Prostate gland (tissue), 2 donors: Measurements from ENCODE around the gene VARS2. TPM values are rescaled to one million over a fixed set of nuclear protein-coding genes. Genes with fewer than 3 reads are reported as not detected.

Source experiments
- DNase-seq: peaks from one replicate; pipeline ENCODE4 v3.0.0-alpha.2; 2019; ENCODE audit warnings: low spot score
- H3K27ac ChIP-seq, 2 donors: fragments of 200-600 bp; sonication (generic); 2 replicates each; pipeline ENCODE4 v1.5.1; 2017 to 2019
- H3K27me3 ChIP-seq: fragments of 200-600 bp; sonication (generic); replicated peaks from 2 replicates; pipeline ENCODE4 v1.5.1; 2019; ENCODE audit not compliant: insufficient read depth
- H3K36me3 ChIP-seq, 2 donors: fragments of 200-600 bp; sonication (generic); 1 replicate in 1 of 2; 2 replicates in 1 of 2; pipeline versions ENCODE4 v1.5.1 to v1.8.1; 2017 to 2019
- H3K4me1 ChIP-seq: fragments of 200-600 bp; sonication (generic); replicated peaks from 2 replicates; pipeline ENCODE4 v1.5.1; 2019
- H3K4me3 ChIP-seq, 2 donors: fragments of 200-600 bp; sonication (generic); 2 replicates each; pipeline ENCODE4 v1.5.1; 2017 to 2019
- H3K9me3 ChIP-seq: fragments of 200-600 bp; sonication (generic); 2 replicates; pipeline ENCODE4 v1.5.1; 2017
- POLR2A ChIP-seq: fragments of 450-650 bp; IDR thresholded peaks from one replicate; pipeline ENCODE4 v1.6.1; 2016; ENCODE audit warnings: antibody characterized with exemption, mild to moderate bottlenecking
- POLR2AphosphoS5 ChIP-seq: sonication (generic); formaldehyde crosslinking; IDR thresholded peaks from one replicate; pipeline ENCODE4 v1.6.1; 2017; ENCODE audit warnings: antibody characterized with exemption
- WGBS: methylation state at CpG from one replicate; pipeline ENCODE4 v1.1.5; 2018; 5-methylcytosine and 5-hydroxymethylcytosine counted together
- intact Hi-C: fragments of 100-400 bp; cut with DNase I; formaldehyde crosslinking; loops from one replicate; pipeline ENCODE4 v1.14.2; 2022
- total RNA-seq, 2 donors: library from RNA; depleted of rRNA; stranded (reverse); fragments of >200 nt; gene quantifications; one replicate each; pipeline ENCODE4 v1.1.0, GENCODE V29; 2016
- TF ChIP-seq, protein P1 (sequence below), 4 experiments: fragments of 200-600 bp in 2 of 4; fragments of 450-650 bp in 2 of 4; sonication (generic) in 2 of 4; IDR thresholded peaks; 1 replicate in 3 of 4; 2 replicates in 1 of 4; pipeline ENCODE4 v1.5.1; 2016 to 2019; ENCODE audit warnings: antibody characterized with exemption in 4 of 4, mild to moderate bottlenecking in 2 of 4, moderate library complexity in 2 of 4

The VARS2 gene
- total RNA-seq, 2 donors from 2014 or later, result 15.8 to 27.0 TPM

DNA sequence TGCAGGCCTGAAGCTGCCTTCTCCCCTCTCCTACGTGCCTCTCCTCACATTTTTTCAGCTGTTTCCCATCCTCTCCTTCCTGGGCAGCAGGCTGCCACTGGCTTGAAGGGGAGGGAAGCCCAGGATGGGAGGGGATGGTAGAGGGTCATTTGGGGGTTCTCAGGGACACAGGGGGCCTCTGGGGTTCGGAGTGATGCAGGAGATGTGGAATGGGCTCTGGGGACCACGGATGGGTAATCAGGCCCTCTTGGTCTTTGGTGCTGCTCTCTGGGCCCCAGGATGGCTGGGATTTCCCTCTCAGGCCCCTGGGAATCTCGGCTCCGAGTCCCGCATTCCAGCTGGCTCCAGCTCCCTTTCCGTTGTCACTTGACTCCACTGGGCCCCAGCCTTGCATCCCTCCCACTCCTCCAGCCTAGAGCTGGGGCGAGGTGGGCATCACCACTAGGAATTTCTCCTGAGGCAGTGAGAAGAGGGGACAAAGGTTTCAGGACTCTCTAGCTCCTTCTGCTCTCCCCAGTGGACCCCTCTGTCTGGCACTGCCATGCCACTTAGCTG is 31.8 kb upstream of the VARS2 start:
- intact Hi-C loops, result loop anchor here (5.0 kb wide), 1 partner anchor 205 kb away; no protein-coding TSS in a partner anchor
- WGBS, result 31% methylated on average over 8 of the region's 8 CpGs

DNA sequence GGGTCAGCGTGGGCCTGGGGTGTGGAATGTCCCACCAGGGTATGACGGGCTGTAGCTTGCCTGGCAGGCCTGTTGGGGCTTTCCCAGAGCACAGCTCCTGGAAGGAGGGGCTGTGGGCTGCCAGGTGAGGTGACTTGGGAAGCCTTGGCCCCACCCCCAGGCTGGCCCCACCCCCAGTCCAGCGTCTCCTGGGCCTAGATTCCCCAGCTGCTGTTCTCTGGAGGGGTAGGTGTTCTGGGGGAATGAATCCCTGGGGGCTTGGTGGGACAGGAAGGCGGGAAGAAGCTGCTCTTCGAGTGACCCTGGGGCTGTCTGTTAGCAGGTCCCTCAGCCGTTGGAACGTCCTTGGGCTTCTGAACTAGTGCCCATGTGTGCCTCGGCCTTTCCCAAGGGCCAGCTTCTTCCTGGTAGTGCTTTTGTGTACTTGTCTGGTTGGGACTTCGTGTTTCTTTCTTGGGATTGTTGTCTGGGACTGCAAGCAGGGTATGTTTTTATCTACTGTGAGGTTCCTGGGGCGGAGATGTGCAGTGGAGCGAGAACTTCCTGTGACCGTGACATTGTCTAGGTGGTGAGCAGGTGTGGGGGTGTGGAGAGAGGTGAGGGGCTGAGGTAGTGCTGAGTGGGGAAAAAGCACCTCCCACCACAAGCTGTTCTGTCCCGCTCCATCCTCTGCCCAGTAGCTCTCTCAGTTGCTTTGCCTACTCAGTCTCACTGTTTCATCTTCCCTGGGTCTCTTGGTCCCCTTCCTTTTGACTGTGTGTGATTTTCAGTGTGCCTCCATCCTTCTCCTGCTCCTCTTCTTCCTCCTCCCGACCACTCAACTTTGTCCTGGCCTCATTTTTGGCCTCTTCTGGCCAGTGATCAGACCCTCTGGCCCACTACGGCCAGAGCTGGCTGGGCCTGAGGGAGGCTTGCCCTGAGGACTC is 31.0 kb upstream of the VARS2 start:
- Histone ChIP-seq H3K4me3 (peak overlapping the region; percentile 57 to 70), H3K4me1 (peaks cover 12% of the 10 kb centered on the region), H3K9me3 (no peaks in the 10 kb centered on the region), H3K36me3 (no peaks in the 10 kb centered on the region), H3K27ac (peak overlapping the region; percentile 93 to 96), H3K27me3 (no peaks in the 10 kb centered on the region)
- intact Hi-C loops, result loop anchor here (5.0 kb wide), 1 partner anchor 206 kb away; no protein-coding TSS in a partner anchor
- WGBS, result 40% methylated on average over 15 of the region's 15 CpGs
- TF ChIP-seq, protein P1, sequence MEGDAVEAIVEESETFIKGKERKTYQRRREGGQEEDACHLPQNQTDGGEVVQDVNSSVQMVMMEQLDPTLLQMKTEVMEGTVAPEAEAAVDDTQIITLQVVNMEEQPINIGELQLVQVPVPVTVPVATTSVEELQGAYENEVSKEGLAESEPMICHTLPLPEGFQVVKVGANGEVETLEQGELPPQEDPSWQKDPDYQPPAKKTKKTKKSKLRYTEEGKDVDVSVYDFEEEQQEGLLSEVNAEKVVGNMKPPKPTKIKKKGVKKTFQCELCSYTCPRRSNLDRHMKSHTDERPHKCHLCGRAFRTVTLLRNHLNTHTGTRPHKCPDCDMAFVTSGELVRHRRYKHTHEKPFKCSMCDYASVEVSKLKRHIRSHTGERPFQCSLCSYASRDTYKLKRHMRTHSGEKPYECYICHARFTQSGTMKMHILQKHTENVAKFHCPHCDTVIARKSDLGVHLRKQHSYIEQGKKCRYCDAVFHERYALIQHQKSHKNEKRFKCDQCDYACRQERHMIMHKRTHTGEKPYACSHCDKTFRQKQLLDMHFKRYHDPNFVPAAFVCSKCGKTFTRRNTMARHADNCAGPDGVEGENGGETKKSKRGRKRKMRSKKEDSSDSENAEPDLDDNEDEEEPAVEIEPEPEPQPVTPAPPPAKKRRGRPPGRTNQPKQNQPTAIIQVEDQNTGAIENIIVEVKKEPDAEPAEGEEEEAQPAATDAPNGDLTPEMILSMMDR (IDR thresholded peaks at IDR 0.05), result no peak
- TF ChIP-seq POLR2AphosphoS5, result peak; percentile 59
- peak; percentile 62 for TF ChIP-seq POLR2A
- DNase-seq, result peak; percentile 93

More for the DNA sequence above, 31.8 kb upstream of the VARS2 start:
- peak; percentile 36 for DNase-seq
- Histone ChIP-seq H3K36me3 (no peaks in the 10 kb centered on the region), H3K9me3 (no peaks in the 10 kb centered on the region), H3K27ac (peak overlapping the region; percentile 93 to 96), H3K4me1 (peaks cover 11% of the 10 kb centered on the region), H3K4me3 (peak overlapping the region in 1 of 2 donors; percentile 57), H3K27me3 (no peaks in the 10 kb centered on the region)
- TF ChIP-seq, protein P1 (IDR thresholded peaks at IDR 0.05), result no peak
- TF ChIP-seq POLR2AphosphoS5, result no peak
- no peak for TF ChIP-seq POLR2A

DNA sequence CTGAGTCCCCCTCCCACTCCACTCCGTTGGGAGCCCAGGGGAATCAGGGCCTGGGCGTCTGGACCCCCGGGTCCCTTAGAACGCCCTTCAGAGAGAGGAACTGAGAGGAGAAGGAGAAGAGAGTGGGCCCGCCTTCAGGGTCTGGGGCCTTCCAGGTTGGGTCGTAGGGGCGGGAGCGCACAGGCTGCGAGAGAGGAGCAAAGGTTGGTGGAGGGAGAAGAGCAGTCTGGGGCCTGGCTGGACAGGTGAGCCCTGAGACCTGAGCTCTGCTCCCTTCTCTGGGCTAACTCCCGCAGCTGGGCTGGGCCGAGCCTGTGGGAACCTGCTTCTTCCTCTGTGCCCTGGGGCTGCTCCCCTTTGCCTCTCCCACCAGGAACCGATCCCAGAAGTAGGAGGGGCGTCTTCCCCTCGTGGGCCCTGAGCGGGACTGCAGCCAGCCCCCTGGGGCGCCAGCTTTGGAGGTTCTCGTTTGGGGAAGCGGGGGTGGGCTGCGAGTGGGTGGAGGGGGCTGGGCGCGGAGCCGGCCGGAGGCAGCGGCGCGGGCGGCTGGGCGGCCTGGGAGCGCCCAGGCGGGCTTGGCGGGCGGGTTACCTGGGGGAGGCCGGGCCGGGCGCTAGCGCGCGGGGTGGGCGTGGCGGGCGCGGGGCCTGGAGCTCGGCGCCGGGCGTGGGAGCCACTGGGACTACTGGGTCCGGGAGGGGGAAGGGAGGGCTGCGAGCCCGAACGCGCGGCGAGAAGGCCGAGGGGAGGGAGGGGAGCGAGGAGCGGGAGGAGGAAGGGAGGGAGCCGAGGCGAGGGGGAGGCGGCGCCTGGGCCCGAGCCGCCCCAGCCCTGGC is 30.1 kb upstream of the VARS2 start, which contains the start of gene DDR1:
DDR1 (plus strand) TSS at position 835 of the 836 bp plus-strand sequence. CDS start 4,211 bp downstream, outside the sequence.
- no peaks in the 10 kb centered on the region for H3K36me3 ChIP-seq
- WGBS, result 7% methylated on average over 59 of the region's 62 CpGs
- peak; percentile 70 for TF ChIP-seq POLR2AphosphoS5
- TF ChIP-seq POLR2A, result peak; percentile 79
- TF ChIP-seq, protein P1 (IDR thresholded peaks at IDR 0.05), result peak in 2 of 4 experiments; percentile 8 to 13
- peaks cover 15% of the 10 kb centered on the region for H3K4me1 ChIP-seq
- peak within 1 kb of the TSS; percentile 93 to 96 for H3K27ac ChIP-seq
- no peaks in the 10 kb centered on the region for H3K27me3 ChIP-seq
- intact Hi-C loops, result loop anchor here (5.0 kb wide), 1 partner anchor 207 kb away; no protein-coding TSS in a partner anchor
- DNase-seq, result peak; percentile 89
- H3K4me3 ChIP-seq, result peak within 1 kb of the TSS; percentile 57 to 70
- H3K9me3 ChIP-seq, result no peaks in the 10 kb centered on the region

DNA sequence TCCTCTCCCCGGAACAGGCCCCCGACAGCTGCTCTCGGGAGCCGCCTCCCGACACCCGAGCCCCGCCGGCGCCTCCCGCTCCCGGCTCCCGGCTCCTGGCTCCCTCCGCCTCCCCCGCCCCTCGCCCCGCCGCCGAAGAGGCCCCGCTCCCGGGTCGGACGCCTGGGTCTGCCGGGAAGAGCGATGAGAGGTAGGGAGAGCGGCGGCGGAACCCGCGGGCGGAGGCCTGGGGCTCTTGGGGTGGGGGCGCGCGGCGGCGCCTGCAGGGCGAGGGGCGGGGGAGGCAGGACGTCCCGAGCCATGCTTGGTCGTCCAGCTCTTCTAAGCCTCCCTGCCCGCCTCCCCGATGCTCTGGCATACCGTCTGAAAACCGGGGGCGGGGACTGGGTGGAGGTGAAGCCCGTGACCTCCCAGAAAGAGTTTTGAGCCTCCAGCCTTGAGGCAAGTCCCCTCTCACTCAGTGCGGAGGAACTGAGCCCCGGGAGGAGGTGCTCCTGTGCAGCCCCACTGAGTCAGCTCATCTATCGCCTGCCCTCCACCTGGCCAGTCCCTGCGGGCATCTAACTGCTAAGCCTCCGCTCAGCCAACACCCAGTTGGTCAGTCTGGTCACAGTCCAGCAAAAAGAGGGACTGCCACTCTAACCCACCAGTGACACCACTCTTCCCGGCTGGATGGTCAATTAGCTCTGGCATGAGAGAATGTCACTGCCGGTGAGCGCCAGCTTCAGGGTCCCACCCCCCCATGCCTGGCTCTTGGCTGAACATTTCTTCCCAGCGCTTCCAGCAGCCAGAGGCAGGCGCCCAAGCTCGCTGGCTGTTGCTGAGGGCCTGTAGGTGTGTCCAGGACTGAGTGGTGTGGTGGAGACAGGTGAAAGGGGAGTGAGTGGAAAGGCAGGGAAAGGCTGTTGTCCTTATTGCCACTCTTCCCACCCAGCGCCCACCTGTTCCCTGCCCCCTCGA is 29.2 kb upstream of the VARS2 start:
- H3K4me3 ChIP-seq, result peak overlapping the region; percentile 57 to 70
- H3K4me1 ChIP-seq, result peaks cover 15% of the 10 kb centered on the region
- H3K27ac ChIP-seq, result peak overlapping the region; percentile 93 to 96
- no peaks in the 10 kb centered on the region for H3K9me3 ChIP-seq
- H3K36me3 ChIP-seq, result no peaks in the 10 kb centered on the region
- TF ChIP-seq POLR2AphosphoS5, result no peak
- TF ChIP-seq POLR2A, result peak; percentile 41
- WGBS, result 4% methylated on average over 36 of the region's 59 CpGs
- intact Hi-C loops, result loop anchor here (5.0 kb wide), 1 partner anchor 208 kb away; no protein-coding TSS in a partner anchor
- H3K27me3 ChIP-seq, result no peaks in the 10 kb centered on the region
- DNase-seq, result no peak
